K562 (cell line): ENCODE results near the gene FYB2. TPM values are rescaled to one million over a fixed set of nuclear protein-coding genes. Genes with fewer than 3 reads are reported as not detected.

Source experiments
- ATAC-seq: fragments of 200-7000 bp; cut with Tn5 transposase; 3 replicates; pipeline ENCODE4 v1.9.1; 2020; ENCODE audit warnings: moderate library complexity
- BruUV-seq: library from RNA; stranded (reverse); fragments of 400-500 nt; replicated peaks from 2 replicates; lab custom pipeline; 2021; lab: Mats Ljungman, UMichigan
- CTCF ChIA-PET: fragments of 300-600 bp; formaldehyde crosslinking; extraction: SDS; loops from one replicate; lab custom pipeline; 2021; ENCODE audit warnings: low intra/inter-chr PET ratio; lab: Yijun Ruan, JAX
- POLR2A ChIA-PET: fragments of 300-600, 350-650 bp; sonication (Branson Sonifier 250); formaldehyde crosslinking; extraction: SDS; loops from one replicate; lab custom pipeline; 2021; ENCODE audit warnings: antibody characterized with exemption, inconsistent platforms; lab: Yijun Ruan, JAX
- DNase-seq, 4 experiments: peaks; one replicate each; pipeline versions ENCODE4 v3.0.0 to v3.0.0-alpha.2; 2011 to 2018; ENCODE audit warnings: low spot score in 3 of 4, mixed read lengths in 3 of 4; ENCODE audit errors: extremely low read depth in 1 of 4
- FAIRE-seq: peaks from 2 replicates; lab custom pipeline; 2011; peaks lifted over from hg19 to GRCh38; lab: Jason Lieb, UNC
- H2AFZ ChIP-seq: 2 replicates; pipeline ENCODE4 v1.6.0; 2011; ENCODE audit warnings: low read depth, low read length, control low read depth, inconsistent platforms
- H3K27ac ChIP-seq: fragments of 200-600 bp; 3 replicates; pipeline ENCODE4 v1.8.0; 2011; ENCODE audit warnings: low read depth, mild to moderate bottlenecking, control low read depth, inconsistent platforms, low read length, moderate library complexity, mixed read lengths; ENCODE audit errors: extremely low read depth
- H3K27me3 ChIP-seq, 2 experiments: fragments of 300-600 bp in 1 of 2; 2 replicates in 1 of 2; 3 replicates in 1 of 2; pipeline versions ENCODE4 v1.6.0 to v1.8.0; 2011; ENCODE audit warnings: inconsistent platforms in 2 of 2, low read length in 2 of 2, mild to moderate bottlenecking in 1 of 2, mixed read lengths in 1 of 2, moderate library complexity in 1 of 2; ENCODE audit not compliant: control insufficient read depth in 2 of 2, insufficient read depth in 2 of 2
- H3K36me3 ChIP-seq: fragments of 300-600 bp; 3 replicates; pipeline ENCODE4 v1.8.0; 2011; ENCODE audit warnings: mild to moderate bottlenecking, low read length, inconsistent platforms; ENCODE audit not compliant: control insufficient read depth, insufficient read depth
- H3K4me1 ChIP-seq, 2 experiments: fragments of 200-600 bp in 1 of 2; replicated peaks in 1 of 2; 2 replicates in 1 of 2; 3 replicates in 1 of 2; pipeline versions ENCODE4 v1.5.1 to v1.8.0; 2011; ENCODE audit warnings: inconsistent platforms in 2 of 2, low read length in 2 of 2, mild to moderate bottlenecking in 1 of 2, mixed read lengths in 1 of 2, moderate library complexity in 1 of 2; ENCODE audit not compliant: control insufficient read depth in 2 of 2, insufficient read depth in 2 of 2
- H3K4me2 ChIP-seq: 2 replicates; pipeline ENCODE4 v1.6.1; 2011; ENCODE audit warnings: low read length, control low read depth, inconsistent platforms, mixed read lengths; ENCODE audit not compliant: insufficient read depth
- H3K4me3 ChIP-seq: fragments of 200-600 bp; sonication (generic), shearing (Covaris generic); 2 replicates; pipeline ENCODE4 v1.5.1; 2016; ENCODE audit warnings: control low read depth, inconsistent platforms
- H3K79me2 ChIP-seq: fragments of 200-600 bp; 3 replicates; pipeline ENCODE4 v1.8.0; 2011; ENCODE audit warnings: low read length, inconsistent platforms; ENCODE audit not compliant: control insufficient read depth, insufficient read depth
- H3K9ac ChIP-seq, 2 experiments: 2 replicates each; pipeline versions ENCODE4 v1.6.0 to v1.6.1; 2011; ENCODE audit warnings: low read depth in 2 of 2, low read length in 2 of 2, control low read depth in 1 of 2, inconsistent platforms in 1 of 2, mild to moderate bottlenecking in 1 of 2, mixed read lengths in 1 of 2; ENCODE audit not compliant: insufficient read depth in 1 of 2
- H3K9me1 ChIP-seq: one replicate; pipeline ENCODE4 v1.6.0; 2011; ENCODE audit warnings: inconsistent platforms, mild to moderate bottlenecking, low read length, moderate library complexity; ENCODE audit not compliant: control insufficient read depth, insufficient read depth
- H3K9me3 ChIP-seq: replicated peaks from 2 replicates; pipeline ENCODE4 v1.5.1; 2011; ENCODE audit warnings: low read depth, low read length, inconsistent platforms; ENCODE audit not compliant: control insufficient read depth, insufficient read depth
- H4K20me1 ChIP-seq: replicated peaks from 2 replicates; pipeline ENCODE4 v1.6.1; 2011; ENCODE audit warnings: low read length, inconsistent platforms, mixed read lengths; ENCODE audit not compliant: control insufficient read depth, insufficient read depth
- ARHGAP35 ChIP-seq: fragments of 450-650 bp; IDR thresholded peaks from 2 replicates; pipeline ENCODE4 v1.6.1; 2018; ENCODE audit not compliant: partially characterized antibody
- ATF3 ChIP-seq, 2 experiments: fragments of 450-650 bp in 1 of 2; sonication (generic) in 1 of 2; formaldehyde crosslinking in 1 of 2; IDR thresholded peaks in 1 of 2; conservative IDR thresholded peaks in 1 of 2; 2 replicates each; pipeline versions ENCODE4 v1.6.1 to v1.8.1; 2016 to 2023; ENCODE audit warnings: mild to moderate bottlenecking in 2 of 2, moderate library complexity in 2 of 2, inconsistent platforms in 1 of 2, missing genetic modification reagents in 1 of 2
- CREB1 ChIP-seq, 2 experiments: sonication (generic) in 1 of 2; formaldehyde crosslinking in 1 of 2; IDR thresholded peaks; 2 replicates each; pipeline versions ENCODE4 v1.6.1 to v1.8.0; 2012 to 2022; ENCODE audit warnings: inconsistent platforms in 1 of 2, mild to moderate bottlenecking in 1 of 2, missing genetic modification reagents in 1 of 2, moderate library complexity in 1 of 2
- NCOA4 ChIP-seq: fragments of 450-650 bp; IDR thresholded peaks from 2 replicates; pipeline ENCODE4 v1.6.1; 2018; ENCODE audit warnings: mild to moderate bottlenecking; ENCODE audit not compliant: partially characterized antibody
- PHF20 ChIP-seq: fragments of 450-650 bp; IDR thresholded peaks from 2 replicates; pipeline ENCODE4 v1.6.1; 2018; ENCODE audit not compliant: partially characterized antibody
- SAFB2 ChIP-seq: fragments of 200-400 bp; formaldehyde crosslinking; IDR thresholded peaks from 2 replicates; pipeline ENCODE4 v1.6.1; 2018; ENCODE audit warnings: borderline replicate concordance, low read length, low read depth, moderate library complexity; ENCODE audit not compliant: severe bottlenecking
- SOX6 ChIP-seq: fragments of 450-650 bp; IDR thresholded peaks from 2 replicates; pipeline ENCODE4 v1.6.1; 2014; ENCODE audit warnings: mild to moderate bottlenecking
- WGBS: fragments of 100-300 bp; shearing (Covaris generic); methylation state at CpG from one replicate; pipeline ENCODE4 v1.1.6; 2016; ENCODE audit warnings: low coverage, mixed read lengths; ENCODE audit not compliant: insufficient coverage; ENCODE audit errors: missing lambda C conversion rate; 5-methylcytosine and 5-hydroxymethylcytosine counted together
- in situ Hi-C: fragments of 300-500 bp; cut with MboI; formaldehyde crosslinking; loops from 4 replicates; pipeline ENCODE4 v1.15.0; 2018; ENCODE audit warnings: inconsistent platforms, mixed read lengths
- intact Hi-C: fragments of 100-400 bp; cut with micrococcal nuclease; formaldehyde crosslinking; loops from 2 replicates; pipeline ENCODE4 v1.14.2; 2022
- polyA plus RNA-seq, 8 experiments: library from polyadenylated mRNA; depleted of rRNA in 4 of 8; stranded (reverse) in 5 of 8; unstranded in 3 of 8; fragments of >200 nt; fragmentation: Nextera tagmentation in 2 of 8; fragmentation: Illumina TruSeq in 1 of 8; extraction: Ambion mirVana in 2 of 8; extraction: Trizol in 1 of 8; gene quantifications; 2 replicates each; pipeline versions ENCODE4 v1.2.1 to v1.2.3, GENCODE V29; 2011 to 2014; ENCODE audit warnings: inconsistent platforms in 1 of 8, missing spikeins in 1 of 8
- total RNA-seq, 7 experiments: library from RNA; depleted of rRNA in 6 of 7; stranded (reverse); fragments of >200 nt in 6 of 7; fragmentation: Illumina TruSeq in 2 of 7; extraction: Trizol in 2 of 7; gene quantifications; 2 replicates each; pipeline versions ENCODE4 v1.2.1 to v1.2.3, GENCODE V29; 2011 to 2021; ENCODE audit warnings: low replicate concordance in 1 of 7
- TF ChIP-seq, protein P1 (sequence below): fragments of 450-650 bp; formaldehyde crosslinking; IDR thresholded peaks from 2 replicates; pipeline ENCODE4 v1.4.0; 2020; ENCODE audit warnings: mild to moderate bottlenecking, moderate library complexity

FYB2 gene
- total and polyA plus RNA-seq, 9 of the 15 experiments (the other 6 are each of a cell fraction or from before 2014, with no cell fraction given): not detected

DNA sequence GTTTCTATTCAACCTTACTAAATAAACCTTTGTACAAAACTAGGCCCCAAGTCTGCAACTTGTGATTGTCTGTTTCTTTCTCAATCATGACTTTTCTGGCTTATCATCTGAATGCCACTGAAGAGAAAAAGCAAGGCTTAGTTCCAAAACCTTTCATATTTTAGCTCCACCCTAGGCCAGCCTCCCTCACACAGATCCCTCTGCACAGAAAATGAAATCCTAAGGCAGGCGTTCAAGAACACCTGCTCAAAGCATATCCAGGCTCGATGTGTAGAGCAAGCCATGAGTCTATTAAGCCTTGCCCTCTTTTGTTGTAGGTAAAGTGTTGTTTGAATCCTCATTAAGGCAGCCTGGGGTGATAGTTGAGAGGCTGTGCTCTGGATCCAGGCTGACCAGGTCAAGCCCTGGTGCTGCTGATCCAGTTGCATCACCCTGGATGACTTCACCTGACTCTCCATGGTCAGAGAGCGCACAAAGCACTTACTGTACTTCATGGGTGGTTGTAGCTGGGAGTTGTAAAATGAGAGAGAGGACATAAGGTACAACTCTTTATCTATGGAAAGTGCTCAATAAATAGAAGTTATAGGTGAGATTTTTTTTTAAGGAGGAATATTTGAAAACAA, 39.0 kb downstream of the FYB2 start:
- Histone ChIP-seq H3K4me3 (no peak overlapping the region), H3K9me3 (no peaks in the 10 kb centered on the region), H3K27me3 (no peaks in the 10 kb centered on the region), H3K9ac (no peak overlapping the region), H2AFZ (no peak overlapping the region), H3K9me1 (no peaks in the 10 kb centered on the region), H4K20me1 (no peaks in the 10 kb centered on the region), H3K79me2 (no peaks in the 10 kb centered on the region), H3K36me3 (no peaks in the 10 kb centered on the region), H3K4me2 (no peak overlapping the region), H3K27ac (no peak overlapping the region), H3K4me1 (no peaks in the 10 kb centered on the region)
- in situ Hi-C loops (no loop called here), intact Hi-C loops (no loop called here)
- TF ChIP-seq ATF3 (IDR thresholded peaks at IDR 0.05) (peak; percentile 33; the same call in 1 of the 2 replicates), ATF3 (CRISPR knock-in tag; conservative IDR thresholded peaks at IDR 0.05) (no peak), NCOA4 (no peak)
- ChIA-PET POLR2A (interaction anchor here (0.5 kb wide), 1 partner anchor 1253 kb away, joined by 3 read pairs; no protein-coding TSS in a partner anchor), CTCF (no interaction called here)
- DNase-seq: no peak
- no peak for ATAC-seq
- FAIRE-seq: no peak
- BruUV-seq: no TSS peak
- 5% methylated on average over 3 of the region's 3 CpGs for WGBS

DNA sequence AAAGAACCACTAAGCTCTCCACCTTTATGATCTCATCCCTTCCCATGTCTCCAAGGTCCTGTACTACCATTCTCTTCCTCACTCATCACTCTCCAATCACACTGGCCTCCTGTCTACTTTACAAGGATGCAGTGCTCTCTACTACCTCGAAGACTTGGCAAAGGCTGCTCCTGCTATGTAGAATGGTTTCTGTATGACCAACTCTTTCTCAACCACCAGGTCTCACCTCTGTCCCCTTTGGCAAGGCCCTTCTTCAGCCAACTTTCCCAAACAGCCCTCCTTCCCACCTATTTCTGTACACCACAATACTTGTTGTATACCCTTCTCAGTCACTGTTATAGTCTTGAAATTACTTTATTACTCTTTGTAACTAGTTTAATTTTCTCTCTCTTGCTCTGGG, 41.2 kb downstream of the FYB2 start:
- ChIA-PET POLR2A (no interaction called here), CTCF (interaction anchor here (0.7 kb wide), 1 partner anchor 638 kb away, joined by 3 read pairs; no protein-coding TSS in a partner anchor)
- Histone ChIP-seq H3K9ac (no peak overlapping the region), H3K9me3 (no peaks in the 10 kb centered on the region), H3K4me2 (no peak overlapping the region), H3K36me3 (no peaks in the 10 kb centered on the region), H3K27me3 (no peaks in the 10 kb centered on the region), H4K20me1 (no peaks in the 10 kb centered on the region), H3K4me1 (no peaks in the 10 kb centered on the region), H3K9me1 (no peaks in the 10 kb centered on the region), H3K27ac (no peak overlapping the region), H3K79me2 (no peaks in the 10 kb centered on the region), H2AFZ (no peak overlapping the region), H3K4me3 (no peak overlapping the region)
- FAIRE-seq (no peak), ATAC-seq (no peak), DNase-seq (no peak)
- WGBS: 0% methylated on average over 1 of the region's 1 CpG
- intact Hi-C loops: no loop called here
- no peak for TF ChIP-seq ARHGAP35
- no peak for TF ChIP-seq SOX6
- TF ChIP-seq CREB1 (IDR thresholded peaks at IDR 0.05): no peak
- TF ChIP-seq CREB1 (CRISPR knock-in tag; IDR thresholded peaks at IDR 0.05): no peak
- TF ChIP-seq SAFB2: no peak
- TF ChIP-seq PHF20: no peak
- TF ChIP-seq, protein P1, sequence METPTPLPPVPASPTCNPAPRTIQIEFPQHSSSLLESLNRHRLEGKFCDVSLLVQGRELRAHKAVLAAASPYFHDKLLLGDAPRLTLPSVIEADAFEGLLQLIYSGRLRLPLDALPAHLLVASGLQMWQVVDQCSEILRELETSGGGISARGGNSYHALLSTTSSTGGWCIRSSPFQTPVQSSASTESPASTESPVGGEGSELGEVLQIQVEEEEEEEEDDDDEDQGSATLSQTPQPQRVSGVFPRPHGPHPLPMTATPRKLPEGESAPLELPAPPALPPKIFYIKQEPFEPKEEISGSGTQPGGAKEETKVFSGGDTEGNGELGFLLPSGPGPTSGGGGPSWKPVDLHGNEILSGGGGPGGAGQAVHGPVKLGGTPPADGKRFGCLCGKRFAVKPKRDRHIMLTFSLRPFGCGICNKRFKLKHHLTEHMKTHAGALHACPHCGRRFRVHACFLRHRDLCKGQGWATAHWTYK: no peak
- in situ Hi-C loops: no loop called here
- no TSS peak for BruUV-seq
